Fibroblast of the aortic adventitia (primary cell): Measurements from ENCODE around the gene RARA. TPM values are rescaled to one million over a fixed set of nuclear protein-coding genes. Genes with fewer than 3 reads are reported as not detected.
A peak's percentile ranks its signal among the peaks of the same experiment; 100 is the strongest.

ENCODE experiments used
- DNase-seq: peaks from one replicate; pipeline ENCODE4 v3.0.0-alpha.2; 2010; ENCODE audit warnings: low read depth
- H3K4me3 ChIP-seq: 2 replicates; pipeline ENCODE4 v1.5.1; 2011; ENCODE audit warnings: low read depth, mild to moderate bottlenecking, control low read depth, low read length, moderate library complexity
- CTCF ChIP-seq: IDR thresholded peaks from 2 replicates; pipeline ENCODE4 v1.5.1; 2011; ENCODE audit warnings: mild to moderate bottlenecking, low read length, control low read depth, inconsistent platforms; ENCODE audit not compliant: insufficient read depth
- total RNA-seq: library from RNA; depleted of rRNA; stranded (reverse); fragments of >200 nt; gene quantifications from 2 replicates; pipeline ENCODE4 v1.2.3, GENCODE V29; 2012; ENCODE audit warnings: low replicate concordance

The RARA gene
- total RNA-seq, 1 donor, result 25.2 TPM

GRCh38 chr17:40327735-40328385 is 18.9 kb downstream of the RARA start:
- H3K4me3 ChIP-seq, result no peak overlapping the region
- DNase-seq, result peak; percentile 69
- no peak for TF ChIP-seq CTCF

DNA sequence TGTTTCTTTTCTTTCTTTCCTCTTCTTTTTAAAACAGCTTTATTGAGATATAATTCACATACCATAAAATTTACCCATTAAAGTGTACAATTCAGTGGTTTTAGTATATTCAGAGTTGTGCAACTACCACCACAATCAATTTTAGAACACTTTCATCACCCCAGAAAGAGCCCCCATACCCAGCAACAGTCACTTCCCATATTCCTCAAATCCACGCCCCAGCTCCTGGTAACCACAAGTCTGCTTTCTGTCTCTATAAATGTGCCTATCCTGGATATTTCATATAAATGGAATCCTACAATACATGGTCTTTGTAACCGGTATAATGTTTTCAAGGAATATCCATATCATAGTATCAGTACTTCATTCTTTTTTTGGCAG is 19.4 kb downstream of the RARA start:
- no peak for TF ChIP-seq CTCF
- H3K4me3 ChIP-seq, result no peak overlapping the region
- DNase-seq, result no peak

- DNase-seq, result no peak
- H3K4me3 ChIP-seq, result no peak overlapping the region
Measured at GRCh38 chr17:40329839-40330794, 21.1 kb downstream of the RARA start.

GRCh38 chr17:40330850-40331470 is 22.0 kb downstream of the RARA start:
- H3K4me3 ChIP-seq, result no peak overlapping the region
- TF ChIP-seq CTCF, result no peak
- DNase-seq, result no peak

More at GRCh38 chr17:40329839-40330794, 21.1 kb downstream of the RARA start:
- TF ChIP-seq CTCF, result no peak

GRCh38 chr17:40331743-40332641 is 23.0 kb downstream of the RARA start:
- TF ChIP-seq CTCF, result no peak

DNA sequence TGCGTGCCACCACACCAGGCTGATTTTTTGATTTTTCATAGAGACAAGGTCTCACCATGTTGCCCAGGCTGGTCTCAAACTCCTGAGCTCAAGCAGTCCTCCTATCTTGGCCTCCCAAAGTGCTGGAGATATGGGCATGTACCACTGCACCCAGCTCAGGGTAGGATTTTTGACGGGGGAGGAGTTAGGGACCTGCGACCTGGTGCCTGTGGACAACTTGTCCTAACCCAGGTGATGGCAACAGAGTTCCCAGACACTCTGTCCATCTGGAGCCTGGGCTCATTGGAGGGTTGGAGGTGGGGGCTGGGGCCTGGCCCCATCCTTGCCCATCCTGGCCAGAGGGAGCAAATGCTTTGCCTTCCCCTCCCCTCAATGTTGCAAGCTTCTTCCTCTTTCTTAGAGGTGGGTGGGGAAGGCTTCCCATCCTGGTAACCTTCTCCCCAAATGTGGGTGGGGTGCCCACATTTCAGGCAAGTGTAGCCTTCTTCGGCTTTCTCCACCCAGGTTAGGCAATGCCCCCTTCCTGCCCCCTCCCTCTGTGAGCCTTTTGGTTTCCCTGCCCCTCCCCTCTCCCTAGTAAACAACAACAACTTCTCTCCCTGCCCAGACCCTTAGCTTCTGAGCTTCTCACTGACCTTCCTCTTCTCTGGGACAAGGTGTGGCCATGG is 24.9 kb downstream of the RARA start:
- no peak overlapping the region for H3K4me3 ChIP-seq
- DNase-seq, result no peak
- TF ChIP-seq CTCF, result no peak

More at GRCh38 chr17:40331743-40332641, 23.0 kb downstream of the RARA start:
- peak; percentile 93 for DNase-seq
- H3K4me3 ChIP-seq, result peak overlapping the region; percentile 47
